SH-SY5Y (cell line): Measurements from ENCODE around the gene BANP.

Experiments
- GATA2 ChIP-seq: IDR thresholded peaks from 2 replicates; pipeline ENCODE4 v1.6.1; 2011; ENCODE audit warnings: mild to moderate bottlenecking, low read depth, low read length
- GATA3 ChIP-seq: IDR thresholded peaks from 2 replicates; pipeline ENCODE4 v1.6.1; 2011; ENCODE audit warnings: low read depth, mild to moderate bottlenecking, low read length, moderate library complexity

Gene BANP

GRCh38 chr16:88009563-88010342 is 58.5 kb downstream of the BANP start:
- no peak for TF ChIP-seq GATA3
- TF ChIP-seq GATA2: no peak

- no peak for TF ChIP-seq GATA2
- TF ChIP-seq GATA3: no peak
Measured at GRCh38 chr16:88010343-88010967, 59.2 kb downstream of the BANP start.

GRCh38 chr16:88010968-88011483 is 59.8 kb downstream of the BANP start:
- TF ChIP-seq GATA3 (no peak), GATA2 (no peak)

- TF ChIP-seq GATA2 (no peak), GATA3 (no peak)
Measured at GRCh38 chr16:88012360-88012759, 61.1 kb downstream of the BANP start.

- TF ChIP-seq GATA3 (no peak), GATA2 (no peak)
Measured at GRCh38 chr16:88013091-88013609, 61.9 kb downstream of the BANP start.

GRCh38 chr16:88013766-88014251 is 62.6 kb downstream of the BANP start:
- no peak for TF ChIP-seq GATA2
- no peak for TF ChIP-seq GATA3

- TF ChIP-seq GATA2 (no peak), GATA3 (no peak)
Measured at GRCh38 chr16:88014252-88014781, 63.1 kb downstream of the BANP start.

GRCh38 chr16:88014954-88015805 is 63.9 kb downstream of the BANP start:
- TF ChIP-seq GATA3 (no peak), GATA2 (no peak)

- TF ChIP-seq GATA2 (no peak), GATA3 (no peak)
Measured at GRCh38 chr16:88015806-88016140, 64.5 kb downstream of the BANP start.

GRCh38 chr16:88016964-88017363 is 65.7 kb downstream of the BANP start:
- TF ChIP-seq GATA2: no peak
- no peak for TF ChIP-seq GATA3

GRCh38 chr16:88017587-88018101 is 66.4 kb downstream of the BANP start:
- TF ChIP-seq GATA3 (no peak), GATA2 (no peak)

- TF ChIP-seq GATA3 (no peak), GATA2 (no peak)
Measured at GRCh38 chr16:88019821-88020515, 68.7 kb downstream of the BANP start.

- TF ChIP-seq GATA3 (no peak), GATA2 (no peak)
Measured at GRCh38 chr16:88020516-88020885, 69.3 kb downstream of the BANP start.
